ENCODE results near the gene TMOD2.

The TMOD2 gene

GRCh38 chr15:51756482-51756881 lies 5.1 kb downstream of the TMOD2 start:
- DNase-seq (ENCODE audit: low read depth), result no peak
- TF ChIP-seq, protein P1, sequence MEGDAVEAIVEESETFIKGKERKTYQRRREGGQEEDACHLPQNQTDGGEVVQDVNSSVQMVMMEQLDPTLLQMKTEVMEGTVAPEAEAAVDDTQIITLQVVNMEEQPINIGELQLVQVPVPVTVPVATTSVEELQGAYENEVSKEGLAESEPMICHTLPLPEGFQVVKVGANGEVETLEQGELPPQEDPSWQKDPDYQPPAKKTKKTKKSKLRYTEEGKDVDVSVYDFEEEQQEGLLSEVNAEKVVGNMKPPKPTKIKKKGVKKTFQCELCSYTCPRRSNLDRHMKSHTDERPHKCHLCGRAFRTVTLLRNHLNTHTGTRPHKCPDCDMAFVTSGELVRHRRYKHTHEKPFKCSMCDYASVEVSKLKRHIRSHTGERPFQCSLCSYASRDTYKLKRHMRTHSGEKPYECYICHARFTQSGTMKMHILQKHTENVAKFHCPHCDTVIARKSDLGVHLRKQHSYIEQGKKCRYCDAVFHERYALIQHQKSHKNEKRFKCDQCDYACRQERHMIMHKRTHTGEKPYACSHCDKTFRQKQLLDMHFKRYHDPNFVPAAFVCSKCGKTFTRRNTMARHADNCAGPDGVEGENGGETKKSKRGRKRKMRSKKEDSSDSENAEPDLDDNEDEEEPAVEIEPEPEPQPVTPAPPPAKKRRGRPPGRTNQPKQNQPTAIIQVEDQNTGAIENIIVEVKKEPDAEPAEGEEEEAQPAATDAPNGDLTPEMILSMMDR (conservative IDR thresholded peaks at IDR 0.05; ENCODE audit: control insufficient read depth, insufficient read depth, low read depth, low read length), result no peak
- no peak overlapping the region for H3K4me3 ChIP-seq (ENCODE audit: control insufficient read depth, low read depth, low read length)

- DNase-seq (ENCODE audit: low read depth), result no peak
- H3K4me3 ChIP-seq (ENCODE audit: control insufficient read depth, low read depth, low read length), result no peak overlapping the region
- TF ChIP-seq, protein P1 (conservative IDR thresholded peaks at IDR 0.05; ENCODE audit: control insufficient read depth, insufficient read depth, low read depth, low read length), result no peak
Observed at GRCh38 chr15:51757450-51757849, 6.1 kb downstream of the TMOD2 start.

GRCh38 chr15:51758645-51759044 lies 7.2 kb downstream of the TMOD2 start:
- TF ChIP-seq, protein P1 (conservative IDR thresholded peaks at IDR 0.05; ENCODE audit: control insufficient read depth, insufficient read depth, low read depth, low read length), result no peak
- no peak overlapping the region for H3K4me3 ChIP-seq (ENCODE audit: control insufficient read depth, low read depth, low read length)
- DNase-seq (ENCODE audit: low read depth), result peak; percentile 97

GRCh38 chr15:51759557-51760070 lies 8.2 kb downstream of the TMOD2 start:
- peak; percentile 97 for DNase-seq (ENCODE audit: low read depth)
- H3K4me3 ChIP-seq (ENCODE audit: control insufficient read depth, low read depth, low read length), result no peak overlapping the region
- TF ChIP-seq, protein P1 (conservative IDR thresholded peaks at IDR 0.05; ENCODE audit: control insufficient read depth, insufficient read depth, low read depth, low read length), result peak; percentile 53

GRCh38 chr15:51760805-51761204 lies 9.4 kb downstream of the TMOD2 start:
- DNase-seq (ENCODE audit: low read depth), result no peak
- H3K4me3 ChIP-seq (ENCODE audit: control insufficient read depth, low read depth, low read length), result no peak overlapping the region
- TF ChIP-seq, protein P1 (conservative IDR thresholded peaks at IDR 0.05; ENCODE audit: control insufficient read depth, insufficient read depth, low read depth, low read length), result no peak

- no peak for DNase-seq (ENCODE audit: low read depth)
- H3K4me3 ChIP-seq (ENCODE audit: control insufficient read depth, low read depth, low read length), result no peak overlapping the region
- TF ChIP-seq, protein P1 (conservative IDR thresholded peaks at IDR 0.05; ENCODE audit: control insufficient read depth, insufficient read depth, low read depth, low read length), result no peak
Observed at GRCh38 chr15:51765751-51766150, 14.4 kb downstream of the TMOD2 start.

DNA sequence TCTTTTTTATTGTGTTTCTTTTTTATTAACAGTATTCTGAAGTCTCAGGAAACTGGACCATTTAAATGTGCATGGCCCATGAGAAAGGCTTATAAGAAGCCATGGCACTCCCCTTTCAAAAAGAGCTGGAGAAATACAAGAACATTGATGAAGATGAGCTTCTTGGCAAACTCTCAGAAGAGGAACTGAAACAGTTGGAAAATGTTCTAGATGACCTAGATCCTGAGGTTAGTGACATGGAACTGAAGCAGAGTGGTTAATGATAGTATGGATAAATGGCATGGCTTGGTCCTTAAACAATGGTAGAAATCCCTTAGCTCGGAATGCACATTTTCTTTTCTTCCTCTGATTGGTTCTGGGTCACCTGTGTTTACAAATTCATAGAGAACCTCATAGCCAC lies 14.9 kb downstream of the TMOD2 start:
- TF ChIP-seq, protein P1 (conservative IDR thresholded peaks at IDR 0.05; ENCODE audit: control insufficient read depth, insufficient read depth, low read depth, low read length), result no peak
- no peak for DNase-seq (ENCODE audit: low read depth)
- no peak overlapping the region for H3K4me3 ChIP-seq (ENCODE audit: control insufficient read depth, low read depth, low read length)

All from fibroblast of mammary gland (primary cell).